ENCODE measurements around the gene ADGRL3.

DNA sequence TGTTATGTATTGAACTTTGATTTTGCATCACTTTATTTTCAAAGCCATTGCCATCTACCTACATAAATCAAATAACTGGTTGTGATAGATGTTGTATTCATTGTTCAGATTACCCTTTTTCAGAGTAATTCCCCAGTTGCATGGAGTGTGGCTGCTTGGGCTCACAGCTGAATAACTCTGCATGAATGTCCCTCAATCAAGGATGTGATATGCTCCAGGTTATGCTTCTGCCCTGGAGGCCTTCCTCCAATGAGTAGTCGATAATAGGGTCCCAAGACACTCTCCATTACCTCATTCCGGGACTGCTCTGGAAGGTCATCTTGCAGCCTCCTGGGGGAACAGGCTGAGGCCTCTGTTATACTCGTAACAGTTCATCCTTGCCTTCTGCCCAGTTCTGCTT is 251.8 kb downstream of the ADGRL3 start:
- no peak for TF ChIP-seq CTCF (IDR thresholded peaks at IDR 0.05; ENCODE audit: low read depth, low read length)
- TF ChIP-seq EZH2phosphoT487 (IDR thresholded peaks at IDR 0.05; ENCODE audit: low read depth), result no peak

Measured in OCI-LY3 (cell line).